Left kidney (tissue), 8 donors: Measurements from ENCODE around the gene CCDC158. TPM values are rescaled to one million over a fixed set of nuclear protein-coding genes. Genes with fewer than 3 reads are reported as not detected.
"Not testable (repeated sequence)": the region's sequence is repeated elsewhere in the genome, so short reads cannot be mapped to it uniquely, and the experiment has no call there.

Experiments
- DNase-seq: peaks from one replicate; pipeline ENCODE4 v3.0.0-alpha.2; 2013
- long read RNA-seq, 8 donors: transcript quantifications; one replicate each; lab custom pipeline, GENCODE V29; 2026
- polyA plus RNA-seq: library from polyadenylated mRNA; unstranded; fragments of 120-200 nt; gene quantifications from one replicate; pipeline ENCODE4 v1.2.1, GENCODE V29; 2013; ENCODE audit not compliant: insufficient read length

The CCDC158 gene
- 1.1 TPM for polyA plus RNA-seq
- long read RNA-seq, donor 1, result 0 reads
- long read RNA-seq, donor 2, result 0 reads
- long read RNA-seq, donor 3, result 0 reads
- long read RNA-seq, donor 4, result 0 reads
- long read RNA-seq, donor 5, result 0 reads
- long read RNA-seq, donor 6, result 0 reads
- long read RNA-seq, donor 7, result 0 reads
- long read RNA-seq, donor 8, result 0 reads

GRCh38 chr4:76420762-76421581 lies at the start of gene CCDC158:
TSS of gene CCDC158 (minus strand) at chr4:76421141. CDS start at chr4:76403207, 17,934 bp downstream.
- DNase-seq, result no peak

DNA sequence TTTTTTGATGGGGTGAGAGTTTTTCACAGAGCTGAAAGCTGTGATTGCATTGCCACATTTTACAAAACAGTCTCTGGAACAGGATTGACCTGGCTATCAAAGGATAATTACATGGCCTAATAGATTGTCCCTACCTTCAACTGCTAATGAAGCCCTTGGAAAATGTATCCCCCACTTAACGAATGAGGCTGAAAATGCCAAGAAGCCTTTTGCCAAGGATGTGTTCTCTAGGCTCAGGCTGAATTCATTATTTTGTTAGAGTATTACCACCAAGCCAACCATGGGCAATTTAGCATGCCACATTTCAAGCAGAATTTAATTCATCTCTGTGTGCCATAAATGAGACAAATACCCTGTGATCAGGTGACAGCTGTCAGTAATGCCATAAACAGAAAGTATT lies 49.6 kb upstream of the CCDC158 start:
- no peak for DNase-seq

DNA sequence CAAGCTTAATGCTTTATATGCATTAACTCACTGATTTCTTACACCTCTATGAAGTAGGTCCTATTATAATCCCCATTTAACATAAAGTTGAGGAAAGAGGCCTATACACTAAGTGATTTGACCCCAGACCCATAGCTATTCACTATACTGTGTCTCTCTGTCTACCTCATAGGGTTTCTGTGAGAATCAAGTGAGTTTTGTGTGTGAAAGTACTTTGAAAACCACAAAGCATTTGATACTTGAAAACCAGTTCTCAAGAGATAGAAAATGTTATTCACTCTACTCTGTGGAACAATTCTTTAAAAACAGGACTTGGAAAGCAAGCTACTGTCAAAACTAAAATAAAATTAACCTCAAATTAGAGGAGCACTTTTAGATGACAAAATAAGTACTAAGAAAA lies 49.1 kb upstream of the CCDC158 start:
- DNase-seq, result no peak

DNA sequence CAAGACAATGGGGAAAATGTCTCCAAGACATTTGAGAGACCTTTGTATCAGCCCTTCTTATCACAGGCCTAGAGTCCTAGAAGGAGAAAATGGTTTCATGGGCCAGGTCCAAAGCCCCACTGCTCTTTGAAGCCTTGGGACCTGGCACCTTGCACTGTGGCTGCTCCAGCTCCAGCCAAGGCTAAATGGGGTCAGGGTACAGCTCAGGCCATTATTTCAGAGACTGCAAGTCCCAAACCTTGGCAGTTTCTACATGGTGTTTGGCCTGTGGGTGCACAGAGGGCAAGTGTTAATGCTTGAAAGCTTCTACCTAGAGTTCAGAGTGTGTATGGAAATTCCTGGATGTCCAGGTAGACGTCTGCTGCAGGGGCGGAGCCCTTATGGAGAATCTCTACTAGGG lies 42.6 kb upstream of the CCDC158 start:
- no peak for DNase-seq

- peak; percentile 53 for DNase-seq
Observed at GRCh38 chr4:76459291-76459723, 38.4 kb upstream of the CCDC158 start.

- DNase-seq, result peak; percentile 37
Observed at GRCh38 chr4:76458825-76459224, 37.9 kb upstream of the CCDC158 start.

DNA sequence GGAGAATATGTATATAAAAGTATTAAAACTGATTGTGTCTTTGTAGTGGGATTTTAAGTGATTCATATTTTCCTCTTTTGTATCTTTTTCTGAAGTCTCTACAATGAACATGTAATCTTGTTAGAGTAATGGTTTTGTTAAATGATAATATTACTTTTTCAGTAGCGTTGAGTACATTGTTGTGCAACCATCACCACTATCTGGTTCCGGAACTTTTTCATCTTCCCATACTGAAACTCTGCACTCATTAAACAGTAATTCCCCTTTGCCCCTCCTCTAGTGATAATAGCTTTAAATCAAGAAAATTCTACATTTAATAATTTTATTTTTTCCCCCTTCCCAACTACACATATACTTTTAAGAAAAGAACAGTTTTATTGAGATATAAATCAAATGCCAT lies 37.4 kb upstream of the CCDC158 start:
- DNase-seq, result no peak

GRCh38 chr4:76457885-76458284 lies 36.9 kb upstream of the CCDC158 start:
- no peak for DNase-seq

DNA sequence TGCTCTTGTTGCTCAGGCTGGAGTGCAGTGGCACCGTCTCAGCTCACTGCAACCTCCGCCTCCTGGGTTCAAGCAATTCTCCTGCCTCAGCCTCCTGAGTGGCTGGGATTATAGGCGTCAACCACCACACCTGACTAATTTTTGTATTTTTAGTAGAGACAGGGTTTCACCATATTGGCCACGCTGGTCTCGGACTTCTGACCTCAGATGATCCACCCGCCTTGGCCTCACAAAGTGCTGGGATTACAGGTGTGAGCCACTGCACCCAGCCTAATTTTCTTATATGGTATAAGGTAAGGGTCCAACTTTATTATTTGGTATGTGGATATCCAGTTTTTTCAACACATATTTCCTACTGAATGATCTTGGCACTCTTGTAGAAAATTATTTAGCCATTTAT lies 33.1 kb upstream of the CCDC158 start:
- not testable (repeated sequence) for DNase-seq

GRCh38 chr4:76453232-76453631 lies 32.3 kb upstream of the CCDC158 start:
- no peak for DNase-seq

GRCh38 chr4:76449833-76450232 lies 28.9 kb upstream of the CCDC158 start:
- no peak for DNase-seq

DNA sequence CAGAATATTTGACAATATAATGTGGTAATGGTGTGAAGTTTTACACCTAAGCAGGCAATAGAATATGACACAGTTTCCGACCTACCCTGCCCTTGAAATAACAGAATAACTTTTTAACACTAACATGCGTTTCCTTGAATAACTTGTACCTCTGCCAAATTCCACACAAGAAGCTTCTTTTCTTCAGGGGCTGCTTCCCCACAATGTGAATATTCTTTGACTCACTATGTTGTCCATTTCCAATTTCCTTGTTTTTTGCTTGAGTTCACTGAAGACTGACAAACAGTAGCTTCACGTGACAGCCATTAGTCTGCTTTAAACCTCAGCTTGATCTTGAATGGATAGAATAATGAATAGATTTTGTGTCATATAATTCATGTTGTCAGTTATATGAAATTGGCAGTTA lies 28.4 kb upstream of the CCDC158 start:
- no peak for DNase-seq

DNA sequence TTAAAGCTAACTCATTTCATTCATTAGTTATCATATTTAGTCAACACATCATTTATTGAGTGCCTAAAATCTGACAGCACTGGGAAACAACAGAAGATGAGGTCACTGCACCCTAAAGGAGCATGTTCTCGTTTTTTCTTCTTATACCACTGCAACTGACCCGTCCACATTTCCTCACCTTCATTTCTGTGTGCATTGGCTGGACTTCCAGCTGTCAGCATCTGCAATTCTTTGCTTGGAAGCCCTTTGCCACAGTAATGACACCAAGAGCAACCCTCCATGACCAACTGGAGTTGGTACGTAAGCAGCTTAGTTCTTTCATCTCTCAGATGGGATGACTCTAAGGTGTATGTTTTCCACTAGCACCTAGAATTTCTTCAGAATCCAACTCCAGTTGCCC lies 27.3 kb upstream of the CCDC158 start:
- no peak for DNase-seq

DNA sequence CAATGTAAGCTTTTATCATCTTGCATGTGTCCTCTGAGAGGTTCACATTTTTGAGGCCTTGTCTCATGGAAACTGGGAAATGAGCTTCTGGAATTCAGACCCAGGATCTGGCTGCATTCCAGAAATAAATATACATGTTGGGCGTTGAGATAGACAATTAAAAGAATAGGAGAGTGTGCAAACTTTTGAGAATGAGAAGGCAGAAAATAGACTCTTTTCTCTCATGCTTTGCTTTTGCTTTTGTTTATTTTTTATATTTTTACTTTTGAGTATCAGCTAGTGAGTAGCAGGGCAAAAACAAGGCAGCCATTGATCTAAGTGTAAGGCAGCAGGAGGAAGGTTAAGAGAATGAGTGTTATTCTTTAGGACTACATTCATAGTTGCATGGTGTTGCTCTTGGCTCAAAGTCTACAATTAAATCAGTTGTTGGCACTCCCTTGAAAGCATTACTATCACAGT lies 26.5 kb upstream of the CCDC158 start:
- no peak for DNase-seq

GRCh38 chr4:76445911-76446310 lies 25.0 kb upstream of the CCDC158 start:
- no peak for DNase-seq

- no peak for DNase-seq
Observed at GRCh38 chr4:76443376-76443775, 22.4 kb upstream of the CCDC158 start.

DNA sequence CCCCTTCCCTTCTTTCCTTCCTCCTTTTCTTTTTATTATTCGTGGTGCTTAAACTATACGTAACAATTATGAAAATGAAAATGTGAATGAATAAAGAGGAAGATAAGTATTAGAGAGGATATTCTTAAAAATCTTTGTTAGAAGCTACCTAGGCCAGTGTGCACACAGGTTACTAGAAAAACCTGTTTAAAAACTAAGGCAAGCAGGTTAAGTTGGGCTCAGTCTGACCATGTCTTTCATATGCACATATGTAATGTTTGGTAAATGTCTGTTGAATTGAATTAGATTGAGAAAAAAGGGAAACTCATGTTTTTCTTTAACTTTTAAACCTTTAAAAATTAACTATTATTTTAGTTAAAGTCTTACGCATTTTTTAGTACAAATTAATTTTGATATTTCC lies 21.9 kb upstream of the CCDC158 start:
- no peak for DNase-seq

DNA sequence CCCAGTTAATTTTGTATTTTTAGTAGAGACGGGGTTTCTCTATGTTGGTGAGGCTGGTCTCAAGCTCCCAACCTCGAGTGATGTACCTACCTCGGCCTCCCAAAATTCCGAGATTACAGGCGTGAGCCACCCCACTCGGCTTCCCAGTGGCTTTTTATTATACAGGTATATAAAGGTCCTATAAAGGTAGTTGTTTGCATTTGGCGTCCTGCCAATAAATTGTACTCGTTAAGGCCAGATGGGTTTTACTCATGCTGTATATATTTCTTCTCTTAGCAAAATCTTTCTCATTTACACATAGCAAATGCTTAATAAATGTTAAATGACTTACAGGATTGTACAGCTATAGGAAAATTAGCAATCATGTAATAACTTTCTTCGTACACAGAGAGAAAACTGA lies 20.9 kb upstream of the CCDC158 start:
- no peak for DNase-seq

DNA sequence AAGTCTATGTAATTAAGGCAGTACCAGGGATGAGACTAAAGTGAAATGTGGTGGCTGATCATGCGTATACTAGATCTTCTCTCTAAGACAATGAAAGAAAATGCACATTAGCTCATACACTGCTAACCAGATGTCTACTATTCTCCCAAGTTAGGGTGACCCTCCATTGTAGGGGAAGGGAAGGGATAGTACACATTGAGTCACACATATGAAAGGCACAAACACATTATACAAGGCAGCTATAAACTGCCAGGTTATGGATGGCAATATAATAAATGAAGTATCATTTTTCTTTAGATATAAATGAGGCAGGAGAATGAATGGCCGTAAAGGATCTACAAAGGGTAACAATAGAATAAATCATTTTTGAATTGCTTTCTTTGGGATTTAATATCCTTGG lies 18.6 kb upstream of the CCDC158 start:
- DNase-seq, result no peak

DNA sequence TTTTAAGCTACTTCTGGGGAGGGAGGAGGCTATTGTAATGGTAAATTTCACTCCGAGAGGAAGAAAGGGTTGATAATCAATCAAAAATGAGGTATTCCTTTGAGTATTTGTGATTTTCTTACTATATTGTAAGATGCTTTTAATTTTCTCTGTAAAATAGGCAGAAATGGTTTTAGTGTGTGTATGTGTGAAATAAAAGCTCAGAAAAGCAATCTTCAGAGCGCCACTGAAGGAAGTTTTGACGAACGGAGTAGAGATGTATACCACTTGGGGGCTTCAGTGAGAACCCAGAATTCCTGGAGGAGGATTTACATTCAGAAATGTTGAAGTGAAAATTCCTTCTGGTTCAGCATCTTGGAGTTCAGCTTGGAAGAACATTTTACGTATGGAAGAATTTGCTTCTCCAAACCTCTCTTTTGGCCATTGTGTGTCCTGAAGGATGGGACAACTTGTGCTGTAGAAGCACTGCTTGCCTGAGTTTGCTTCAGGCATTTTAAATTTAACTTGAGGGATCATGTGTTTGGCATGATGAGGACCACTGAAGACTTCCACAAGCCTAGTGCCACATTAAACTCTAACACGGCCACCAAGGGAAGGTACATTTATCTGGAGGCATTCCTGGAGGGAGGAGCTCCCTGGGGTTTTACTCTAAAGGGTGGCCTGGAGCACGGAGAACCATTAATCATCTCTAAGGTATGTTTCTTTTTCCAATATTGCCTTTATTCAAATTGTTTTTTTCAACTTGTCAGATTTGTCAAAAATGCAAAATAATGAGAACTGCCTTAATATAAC lies 14.8 kb upstream of the CCDC158 start:
- DNase-seq, result no peak

DNA sequence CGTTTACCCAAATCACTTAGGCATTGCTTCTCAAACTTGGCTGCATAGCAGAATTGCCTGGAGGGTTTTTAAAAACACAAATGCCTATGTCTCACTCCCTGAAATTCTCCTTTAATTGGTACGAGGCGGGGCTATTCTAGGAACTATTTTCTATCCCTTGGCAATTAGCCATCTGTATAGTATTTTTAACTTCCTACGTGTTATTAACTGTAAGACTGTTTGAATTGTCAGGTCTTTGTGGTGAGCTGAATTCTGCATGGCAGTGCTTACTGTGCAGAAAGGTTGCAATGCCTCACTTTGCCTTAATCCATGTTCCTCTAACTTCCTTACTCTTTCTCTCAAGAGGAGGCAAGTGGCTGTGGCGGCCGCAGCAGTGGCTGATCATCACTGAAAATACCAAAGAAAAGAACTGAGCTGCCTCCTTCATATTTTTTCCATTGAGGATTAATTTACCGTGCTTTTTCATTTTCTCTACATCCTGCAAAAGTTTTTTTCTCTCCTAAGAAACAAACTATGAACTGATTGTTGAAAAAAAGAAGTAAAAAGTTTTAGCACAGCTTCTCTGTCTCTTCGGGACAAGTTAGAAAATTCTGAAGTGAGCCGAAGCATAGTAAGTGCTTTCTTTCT lies 14.1 kb upstream of the CCDC158 start, which contains the start of gene SHROOM3:
TSS of gene SHROOM3 (plus strand) at position 329 of the 627 bp plus-strand sequence. CDS start 824 bp downstream, outside the sequence.
- DNase-seq, result no peak
